ENCODE results near the gene CNPY1.

The CNPY1 gene

GRCh38 chr7:155553871-155554270 lies 7.5 kb upstream of the CNPY1 start:
- TF ChIP-seq CTCF (IDR thresholded peaks at IDR 0.05; ENCODE audit: low read length) (no peak), EZH2 (IDR thresholded peaks at IDR 0.05; ENCODE audit: borderline replicate concordance, low read length) (no peak)
- H3K4me3 ChIP-seq (ENCODE audit: low read depth, low read length, poor library complexity, severe bottlenecking), result no peak overlapping the region
- no peaks in the 10 kb centered on the region for H3K4me1 ChIP-seq (ENCODE audit: insufficient read depth, low read length, severe bottlenecking)
- H2AFZ ChIP-seq (ENCODE audit: low read length), result no peak overlapping the region
- H4K20me1 ChIP-seq (ENCODE audit: insufficient read depth, low read length), result no peaks in the 10 kb centered on the region
- H3K36me3 ChIP-seq (ENCODE audit: insufficient read depth, low read length), result no peaks in the 10 kb centered on the region
- H3K27ac ChIP-seq (ENCODE audit: low read depth, low read length, poor library complexity, severe bottlenecking), result no peak overlapping the region
- H3K9me3 ChIP-seq (ENCODE audit: low read length), result no peaks in the 10 kb centered on the region
- H3K9ac ChIP-seq (ENCODE audit: low read length), result no peak overlapping the region
- no peak overlapping the region for H3K4me2 ChIP-seq (ENCODE audit: low read length)
- no peaks in the 10 kb centered on the region for H3K79me2 ChIP-seq (ENCODE audit: insufficient read depth, low read length)
- H3K9me2 ChIP-seq (ENCODE audit: low read depth, low read length), result no peaks in the 10 kb centered on the region
- peaks cover 35% of the 10 kb centered on the region; the same call in 1 of the 2 replicates for H3K27me3 ChIP-seq (ENCODE audit: insufficient read depth, low read length)
- H3F3A ChIP-seq (ENCODE audit: insufficient read depth, low read length), result no peaks in the 10 kb centered on the region

- TF ChIP-seq EZH2 (IDR thresholded peaks at IDR 0.05; ENCODE audit: borderline replicate concordance, low read length) (no peak), CTCF (IDR thresholded peaks at IDR 0.05; ENCODE audit: low read length) (no peak)
- no peak overlapping the region for H3K4me3 ChIP-seq (ENCODE audit: low read depth, low read length, poor library complexity, severe bottlenecking)
- H3K9me3 ChIP-seq (ENCODE audit: low read length), result no peaks in the 10 kb centered on the region
- peaks cover 25% of the 10 kb centered on the region; the same call in 1 of the 2 replicates for H3K27me3 ChIP-seq (ENCODE audit: insufficient read depth, low read length)
- H3F3A ChIP-seq (ENCODE audit: insufficient read depth, low read length), result no peaks in the 10 kb centered on the region
- no peak overlapping the region for H2AFZ ChIP-seq (ENCODE audit: low read length)
- no peaks in the 10 kb centered on the region for H3K9me2 ChIP-seq (ENCODE audit: low read depth, low read length)
- H3K4me2 ChIP-seq (ENCODE audit: low read length), result no peak overlapping the region
- no peak overlapping the region for H3K27ac ChIP-seq (ENCODE audit: low read depth, low read length, poor library complexity, severe bottlenecking)
- H3K4me1 ChIP-seq (ENCODE audit: insufficient read depth, low read length, severe bottlenecking), result no peaks in the 10 kb centered on the region
- no peaks in the 10 kb centered on the region for H4K20me1 ChIP-seq (ENCODE audit: insufficient read depth, low read length)
- no peaks in the 10 kb centered on the region for H3K79me2 ChIP-seq (ENCODE audit: insufficient read depth, low read length)
- no peaks in the 10 kb centered on the region for H3K36me3 ChIP-seq (ENCODE audit: insufficient read depth, low read length)
- no peak overlapping the region for H3K9ac ChIP-seq (ENCODE audit: low read length)
Observed at GRCh38 chr7:155551785-155552611, 5.6 kb upstream of the CNPY1 start.

- no peak overlapping the region for H2AFZ ChIP-seq (ENCODE audit: low read length)
- H3K79me2 ChIP-seq (ENCODE audit: insufficient read depth, low read length), result no peaks in the 10 kb centered on the region
- no peaks in the 10 kb centered on the region for H3F3A ChIP-seq (ENCODE audit: insufficient read depth, low read length)
- H3K9ac ChIP-seq (ENCODE audit: low read length), result no peak overlapping the region
- H3K9me2 ChIP-seq (ENCODE audit: low read depth, low read length), result no peaks in the 10 kb centered on the region
- H4K20me1 ChIP-seq (ENCODE audit: insufficient read depth, low read length), result no peaks in the 10 kb centered on the region
- H3K4me2 ChIP-seq (ENCODE audit: low read length), result no peak overlapping the region
- no peak for TF ChIP-seq CTCF (IDR thresholded peaks at IDR 0.05; ENCODE audit: low read length)
- TF ChIP-seq EZH2 (IDR thresholded peaks at IDR 0.05; ENCODE audit: borderline replicate concordance, low read length), result no peak
- no peaks in the 10 kb centered on the region for H3K36me3 ChIP-seq (ENCODE audit: insufficient read depth, low read length)
- H3K4me3 ChIP-seq (ENCODE audit: low read depth, low read length, poor library complexity, severe bottlenecking), result no peak overlapping the region
- H3K27ac ChIP-seq (ENCODE audit: low read depth, low read length, poor library complexity, severe bottlenecking), result no peak overlapping the region
- peaks cover 25% of the 10 kb centered on the region; the same call in 1 of the 2 replicates for H3K27me3 ChIP-seq (ENCODE audit: insufficient read depth, low read length)
- H3K4me1 ChIP-seq (ENCODE audit: insufficient read depth, low read length, severe bottlenecking), result no peaks in the 10 kb centered on the region
- H3K9me3 ChIP-seq (ENCODE audit: low read length), result no peaks in the 10 kb centered on the region
Observed at GRCh38 chr7:155550916-155551315, 4.6 kb upstream of the CNPY1 start.

Data from OCI-LY1 (cell line).